IMR-90 (cell line): ENCODE data around the gene LRRC34. TPM values are rescaled to one million over a fixed set of nuclear protein-coding genes. Genes with fewer than 3 reads are reported as not detected.
A peak's percentile ranks its signal among the peaks of the same experiment; 100 is the strongest.

Experiments used
- ATAC-seq: fragments of 200-7000 bp; cut with Tn5 transposase; 2 replicates; pipeline ENCODE4 v1.9.1; 2020; ENCODE audit warnings: low read depth, mild to moderate bottlenecking, moderate library complexity
- BruUV-seq: library from RNA; stranded (reverse); fragments of 400-500 nt; replicated peaks from 2 replicates; lab custom pipeline; 2021; lab: Mats Ljungman, UMichigan
- CTCF ChIA-PET: fragments of 300-600 bp; formaldehyde crosslinking; extraction: SDS; loops from one replicate; lab custom pipeline; 2021; ENCODE audit warnings: antibody characterized with exemption; lab: Yijun Ruan, JAX
- POLR2A ChIA-PET: fragments of 300-600 bp; sonication (Branson Sonifier 250); formaldehyde crosslinking; loops from one replicate; lab custom pipeline; 2022; ENCODE audit warnings: antibody characterized with exemption; ENCODE audit not compliant: unreplicated experiment; lab: Charles Lee
- DNase-seq: peaks from one replicate; pipeline ENCODE4 v3.0.0; 2013
- H2AFZ ChIP-seq: replicated peaks from 2 replicates; pipeline ENCODE3; 2013; ENCODE audit warnings: low read length, mild to moderate bottlenecking; ENCODE audit not compliant: poor library complexity
- H2AK5ac ChIP-seq: 2 replicates; pipeline ENCODE4 v1.6.1; 2013; ENCODE audit warnings: low read depth, low read length, inconsistent platforms
- H2AK9ac ChIP-seq: replicated peaks from 2 replicates; pipeline ENCODE3; 2013; ENCODE audit warnings: mild to moderate bottlenecking, low read depth, low read length, moderate library complexity; ENCODE audit not compliant: poor library complexity
- H2BK120ac ChIP-seq: 2 replicates; pipeline ENCODE4 v1.6.1; 2013; ENCODE audit warnings: low read depth, low read length, inconsistent platforms
- H2BK15ac ChIP-seq: 3 replicates; pipeline ENCODE4 v1.6.1; 2013; ENCODE audit warnings: low read depth, low read length, inconsistent platforms
- H2BK20ac ChIP-seq: 2 replicates; pipeline ENCODE4 v1.6.1; 2013; ENCODE audit warnings: low read depth, mild to moderate bottlenecking, inconsistent platforms, low read length, moderate library complexity
- H2BK5ac ChIP-seq: 2 replicates; pipeline ENCODE4 v1.6.1; 2013; ENCODE audit warnings: mild to moderate bottlenecking, low read depth, low read length, inconsistent platforms; ENCODE audit not compliant: poor library complexity, severe bottlenecking
- H3K14ac ChIP-seq: replicated peaks from 2 replicates; pipeline ENCODE4 v1.6.1; 2013; ENCODE audit warnings: low read depth, low read length, inconsistent platforms
- H3K18ac ChIP-seq: 2 replicates; pipeline ENCODE4 v1.6.1; 2013; ENCODE audit warnings: low read depth, low read length, control low read depth
- H3K23ac ChIP-seq: 2 replicates; pipeline ENCODE4 v1.6.1; 2013; ENCODE audit warnings: low read depth, low read length, inconsistent platforms
- H3K27ac ChIP-seq: 2 replicates; pipeline ENCODE4 v1.5.1; 2013; ENCODE audit warnings: mild to moderate bottlenecking, control low read depth, low read length; ENCODE audit not compliant: insufficient read depth
- H3K27me3 ChIP-seq: 2 replicates; pipeline ENCODE4 v1.6.1; 2013; ENCODE audit warnings: low read length; ENCODE audit not compliant: control insufficient read depth, insufficient read depth
- H3K36me3 ChIP-seq: 2 replicates; pipeline ENCODE4 v1.6.1; 2013; ENCODE audit warnings: low read length, mixed read lengths; ENCODE audit not compliant: control insufficient read depth, insufficient read depth
- H3K4ac ChIP-seq: 2 replicates; pipeline ENCODE4 v1.6.1; 2013; ENCODE audit warnings: low read depth, low read length, inconsistent platforms
- H3K4me1 ChIP-seq: 2 replicates; pipeline ENCODE4 v1.6.1; 2013; ENCODE audit warnings: low read length, mixed read lengths; ENCODE audit not compliant: control insufficient read depth, insufficient read depth
- H3K4me2 ChIP-seq: 2 replicates; pipeline ENCODE4 v1.6.1; 2013; ENCODE audit warnings: low read depth, mild to moderate bottlenecking, control low read depth, low read length, moderate library complexity
- H3K4me3 ChIP-seq: 2 replicates; pipeline ENCODE4 v1.5.1; 2013; ENCODE audit warnings: low read depth, mild to moderate bottlenecking, control low read depth, low read length, moderate library complexity; ENCODE audit not compliant: insufficient read depth
- H3K56ac ChIP-seq: 2 replicates; pipeline ENCODE4 v1.6.1; 2013; ENCODE audit warnings: low read length, inconsistent platforms; ENCODE audit not compliant: insufficient read depth; ENCODE audit errors: extremely low read depth
- H3K79me1 ChIP-seq, 2 experiments: 2 replicates each; pipeline ENCODE4 v1.6.1; 2013; ENCODE audit warnings: low read length in 2 of 2, inconsistent platforms in 1 of 2, low read depth in 1 of 2
- H3K9ac ChIP-seq: 2 replicates; pipeline ENCODE4 v1.6.1; 2013; ENCODE audit warnings: low read depth, low read length, control low read depth
- H3K9me1 ChIP-seq: 2 replicates; pipeline ENCODE4 v1.6.1; 2013; ENCODE audit warnings: low read length, inconsistent platforms; ENCODE audit not compliant: insufficient read depth
- H3K9me3 ChIP-seq: 2 replicates; pipeline ENCODE4 v1.6.1; 2013; ENCODE audit warnings: low read length; ENCODE audit not compliant: control insufficient read depth, insufficient read depth
- H4K20me1 ChIP-seq: 2 replicates; pipeline ENCODE4 v1.6.1; 2013; ENCODE audit warnings: low read length, inconsistent platforms; ENCODE audit not compliant: insufficient read depth
- H4K5ac ChIP-seq: 2 replicates; pipeline ENCODE4 v1.6.1; 2013; ENCODE audit warnings: mild to moderate bottlenecking, low read depth, low read length, control low read depth
- H4K8ac ChIP-seq, 2 experiments: 2 replicates each; pipeline ENCODE4 v1.6.1; 2013; ENCODE audit warnings: low read depth in 2 of 2, low read length in 2 of 2, control low read depth in 1 of 2, inconsistent platforms in 1 of 2
- H4K91ac ChIP-seq: 2 replicates; pipeline ENCODE4 v1.6.1; 2013; ENCODE audit warnings: low read depth, low read length, inconsistent platforms; ENCODE audit not compliant: insufficient read depth
- CEBPB ChIP-seq: IDR thresholded peaks from 2 replicates; pipeline ENCODE4 v1.6.1; 2012; ENCODE audit warnings: low read depth, low read length, improper control_type of control experiment
- ELK1 ChIP-seq: fragments of 150-350 bp; IDR thresholded peaks from 2 replicates; pipeline ENCODE4 v1.6.1; 2016; ENCODE audit warnings: low read depth, mild to moderate bottlenecking, low read length, moderate library complexity, borderline replicate concordance
- FOS ChIP-seq: fragments of 150-350 bp; IDR thresholded peaks from 2 replicates; pipeline ENCODE4 v1.6.1; 2016; ENCODE audit warnings: low read depth, low read length
- NFE2L2 ChIP-seq: fragments of 150-350 bp; IDR thresholded peaks from 2 replicates; pipeline ENCODE4 v1.6.1; 2016; ENCODE audit warnings: low read depth, mild to moderate bottlenecking, low read length
- POLR2A ChIP-seq: IDR thresholded peaks from 2 replicates; pipeline ENCODE4 v1.6.1; 2012; ENCODE audit warnings: mild to moderate bottlenecking, low read depth, low read length
- RAD21 ChIP-seq: IDR thresholded peaks from 2 replicates; pipeline ENCODE4 v1.6.1; 2012; ENCODE audit warnings: low read length, improper control_type of control experiment
- RCOR1 ChIP-seq: IDR thresholded peaks from 2 replicates; pipeline ENCODE4 v1.6.1; 2012; ENCODE audit warnings: mild to moderate bottlenecking, low read length, improper control_type of control experiment; ENCODE audit not compliant: insufficient replicate concordance
- WGBS, 2 experiments: methylation state at CpG; one replicate each; pipeline versions ENCODE4 v1.1.5 to v1.1.7; 2013; ENCODE audit warnings: missing lambda C conversion rate in 2 of 2; ENCODE audit not compliant: insufficient read length in 1 of 2; ENCODE audit errors: extremely low coverage in 2 of 2; 5-methylcytosine and 5-hydroxymethylcytosine counted together
- dilution Hi-C: fragments of 300-500 bp; cut with HindIII; formaldehyde crosslinking; loops from one replicate; pipeline ENCODE4 v1.14.3; 2018; ENCODE audit warnings: low sequenced_read_pairs; ENCODE audit not compliant: unreplicated experiment
- in situ Hi-C: fragments of 300-500 bp; cut with MboI; formaldehyde crosslinking; loops from 3 replicates; pipeline ENCODE4 v1.14.3; 2019; ENCODE audit warnings: low sequenced_read_pairs, inconsistent platforms, mixed read lengths
- intact Hi-C: fragments of 100-400 bp; cut with micrococcal nuclease; formaldehyde crosslinking; loops from 2 replicates; pipeline ENCODE4 v1.10.0; 2022
- polyA plus RNA-seq, 3 experiments: library from polyadenylated mRNA; depleted of rRNA; stranded (reverse); fragments of >200 nt; gene quantifications; 2 replicates each; pipeline ENCODE4 v1.2.3, GENCODE V29; 2012; ENCODE audit warnings: low replicate concordance in 1 of 3
- total RNA-seq: library from RNA; depleted of rRNA; stranded (reverse); fragments of >200 nt; gene quantifications from 2 replicates; pipeline ENCODE4 v1.2.3, GENCODE V29; 2012

The LRRC34 gene
- total and polyA plus RNA-seq, 2 of the 4 experiments (the other 2 are of a cell fraction) = 0.90 to 0.91 TPM

GRCh38 chr3:169759256-169759655, 53.4 kb downstream of the LRRC34 start:
- Histone ChIP-seq H3K4ac (no peak overlapping the region), H2AK5ac (no peak overlapping the region), H3K23ac (no peak overlapping the region), H3K9me1 (no peaks in the 10 kb centered on the region), H2BK15ac (0 out of 3 replicates have a peak overlapping the region, but pooled peaks have one; percentile 62), H3K79me1 (no peaks in the 10 kb centered on the region), H3K9ac (no peak overlapping the region), H3K9me3 (peaks cover 3% of the 10 kb centered on the region; the same call in 1 of the 2 replicates), H2BK5ac (peak overlapping the region; percentile 68), H3K36me3 (no peaks in the 10 kb centered on the region), H2BK20ac (no peak overlapping the region; the same call in 1 of the 2 replicates), H3K27me3 (no peaks in the 10 kb centered on the region), H2BK120ac (peak overlapping the region; percentile 57; the same call in 1 of the 2 replicates), H3K4me3 (no peak overlapping the region), H4K8ac (peak overlapping the region; percentile 71 to 75; a peak in 1 of 4 replicates), H3K18ac (no peak overlapping the region), H3K4me1 (peaks cover 5% of the 10 kb centered on the region; the same call in 1 of the 2 replicates), H4K5ac (no peak overlapping the region), H4K20me1 (no peaks in the 10 kb centered on the region), H3K27ac (no peak overlapping the region), H3K4me2 (no peak overlapping the region), H3K14ac (no peak overlapping the region), H2AK9ac (no peak overlapping the region), H2AFZ (no peak overlapping the region), H3K56ac (no peak overlapping the region), H4K91ac (no peak overlapping the region)
- ChIA-PET CTCF (no interaction called here), POLR2A (no interaction called here)
- in situ Hi-C loops = loop anchor here (25.0 kb wide), 1 partner anchor 1672 kb away; the partner anchor contains the start of gene GOLIM4
- dilution Hi-C loops = no loop called here
- WGBS, 2 experiments = no CpG with 5 or more reads among the region's 2 CpGs
- DNase-seq (peak; percentile 75), ATAC-seq (no peak)
- intact Hi-C loops = no loop called here
- no TSS peak for BruUV-seq
- TF ChIP-seq FOS (no peak), POLR2A (no peak), RAD21 (no peak), NFE2L2 (no peak), RCOR1 (no peak), ELK1 (no peak), CEBPB (no peak)
